Measurements from ENCODE around the gene ELL2. TPM values are rescaled to one million over a fixed set of nuclear protein-coding genes. Genes with fewer than 3 reads are reported as not detected.

Gene ELL2
- total and polyA plus RNA-seq, 9 of the 15 experiments (the other 6 are each of a cell fraction or from before 2014, with no cell fraction given) = 4.3 to 18.3 (median 14.5) TPM

DNA sequence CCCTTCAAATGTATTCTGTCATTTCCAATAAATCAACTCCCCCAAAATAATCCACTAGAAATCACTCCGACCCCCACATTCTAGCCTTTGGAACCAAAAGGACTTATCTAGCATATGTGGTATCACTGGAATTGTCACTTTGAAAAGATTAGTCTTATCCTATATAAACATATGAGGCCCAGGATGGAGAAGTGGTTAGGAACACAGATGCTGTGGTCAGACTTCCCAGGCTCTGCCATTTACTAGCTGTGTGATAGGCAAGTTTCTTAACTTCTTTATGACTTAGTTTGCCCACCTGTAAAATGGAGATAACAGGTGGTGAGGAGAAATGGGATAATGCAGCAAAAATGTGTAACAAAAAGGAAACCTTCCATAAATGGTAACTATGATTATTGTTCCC is 77.1 kb downstream of the ELL2 start (continued):
- TF ChIP-seq TBP (optimal IDR thresholded peaks at IDR 0.05; ENCODE audit: low read depth, low read length) (no peak), KAT7 (CRISPR knock-in tag; IDR thresholded peaks at IDR 0.05; ENCODE audit: borderline replicate concordance) (no peak), CCAR2 (IDR thresholded peaks at IDR 0.05; ENCODE audit: low read depth, low read length) (no peak), HMGN3 (IDR thresholded peaks at IDR 0.05; ENCODE audit: borderline replicate concordance, extremely low read depth, insufficient read length, low read depth, low read length) (no peak), SMARCE1 (IDR thresholded peaks at IDR 0.05) (peak; percentile 87; the same call in 1 of the 2 replicates), DIDO1 (tag; IDR thresholded peaks at IDR 0.05; ENCODE audit: low read depth) (no peak), ZNF436 (CRISPR knock-in tag; IDR thresholded peaks at IDR 0.05) (no peak)
- TF ChIP-seq, protein P1, sequence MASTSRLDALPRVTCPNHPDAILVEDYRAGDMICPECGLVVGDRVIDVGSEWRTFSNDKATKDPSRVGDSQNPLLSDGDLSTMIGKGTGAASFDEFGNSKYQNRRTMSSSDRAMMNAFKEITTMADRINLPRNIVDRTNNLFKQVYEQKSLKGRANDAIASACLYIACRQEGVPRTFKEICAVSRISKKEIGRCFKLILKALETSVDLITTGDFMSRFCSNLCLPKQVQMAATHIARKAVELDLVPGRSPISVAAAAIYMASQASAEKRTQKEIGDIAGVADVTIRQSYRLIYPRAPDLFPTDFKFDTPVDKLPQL (IDR thresholded peaks at IDR 0.05; ENCODE audit: extremely low read depth, insufficient read length) = no peak
- TF ChIP-seq, protein P2, sequence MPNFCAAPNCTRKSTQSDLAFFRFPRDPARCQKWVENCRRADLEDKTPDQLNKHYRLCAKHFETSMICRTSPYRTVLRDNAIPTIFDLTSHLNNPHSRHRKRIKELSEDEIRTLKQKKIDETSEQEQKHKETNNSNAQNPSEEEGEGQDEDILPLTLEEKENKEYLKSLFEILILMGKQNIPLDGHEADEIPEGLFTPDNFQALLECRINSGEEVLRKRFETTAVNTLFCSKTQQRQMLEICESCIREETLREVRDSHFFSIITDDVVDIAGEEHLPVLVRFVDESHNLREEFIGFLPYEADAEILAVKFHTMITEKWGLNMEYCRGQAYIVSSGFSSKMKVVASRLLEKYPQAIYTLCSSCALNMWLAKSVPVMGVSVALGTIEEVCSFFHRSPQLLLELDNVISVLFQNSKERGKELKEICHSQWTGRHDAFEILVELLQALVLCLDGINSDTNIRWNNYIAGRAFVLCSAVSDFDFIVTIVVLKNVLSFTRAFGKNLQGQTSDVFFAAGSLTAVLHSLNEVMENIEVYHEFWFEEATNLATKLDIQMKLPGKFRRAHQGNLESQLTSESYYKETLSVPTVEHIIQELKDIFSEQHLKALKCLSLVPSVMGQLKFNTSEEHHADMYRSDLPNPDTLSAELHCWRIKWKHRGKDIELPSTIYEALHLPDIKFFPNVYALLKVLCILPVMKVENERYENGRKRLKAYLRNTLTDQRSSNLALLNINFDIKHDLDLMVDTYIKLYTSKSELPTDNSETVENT (CRISPR knock-in tag; IDR thresholded peaks at IDR 0.05) = no peak
- TF ChIP-seq, protein P3, sequence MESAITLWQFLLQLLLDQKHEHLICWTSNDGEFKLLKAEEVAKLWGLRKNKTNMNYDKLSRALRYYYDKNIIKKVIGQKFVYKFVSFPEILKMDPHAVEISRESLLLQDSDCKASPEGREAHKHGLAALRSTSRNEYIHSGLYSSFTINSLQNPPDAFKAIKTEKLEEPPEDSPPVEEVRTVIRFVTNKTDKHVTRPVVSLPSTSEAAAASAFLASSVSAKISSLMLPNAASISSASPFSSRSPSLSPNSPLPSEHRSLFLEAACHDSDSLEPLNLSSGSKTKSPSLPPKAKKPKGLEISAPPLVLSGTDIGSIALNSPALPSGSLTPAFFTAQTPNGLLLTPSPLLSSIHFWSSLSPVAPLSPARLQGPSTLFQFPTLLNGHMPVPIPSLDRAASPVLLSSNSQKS (CRISPR knock-in tag; IDR thresholded peaks at IDR 0.05) = no peak
- TF ChIP-seq, protein P4, sequence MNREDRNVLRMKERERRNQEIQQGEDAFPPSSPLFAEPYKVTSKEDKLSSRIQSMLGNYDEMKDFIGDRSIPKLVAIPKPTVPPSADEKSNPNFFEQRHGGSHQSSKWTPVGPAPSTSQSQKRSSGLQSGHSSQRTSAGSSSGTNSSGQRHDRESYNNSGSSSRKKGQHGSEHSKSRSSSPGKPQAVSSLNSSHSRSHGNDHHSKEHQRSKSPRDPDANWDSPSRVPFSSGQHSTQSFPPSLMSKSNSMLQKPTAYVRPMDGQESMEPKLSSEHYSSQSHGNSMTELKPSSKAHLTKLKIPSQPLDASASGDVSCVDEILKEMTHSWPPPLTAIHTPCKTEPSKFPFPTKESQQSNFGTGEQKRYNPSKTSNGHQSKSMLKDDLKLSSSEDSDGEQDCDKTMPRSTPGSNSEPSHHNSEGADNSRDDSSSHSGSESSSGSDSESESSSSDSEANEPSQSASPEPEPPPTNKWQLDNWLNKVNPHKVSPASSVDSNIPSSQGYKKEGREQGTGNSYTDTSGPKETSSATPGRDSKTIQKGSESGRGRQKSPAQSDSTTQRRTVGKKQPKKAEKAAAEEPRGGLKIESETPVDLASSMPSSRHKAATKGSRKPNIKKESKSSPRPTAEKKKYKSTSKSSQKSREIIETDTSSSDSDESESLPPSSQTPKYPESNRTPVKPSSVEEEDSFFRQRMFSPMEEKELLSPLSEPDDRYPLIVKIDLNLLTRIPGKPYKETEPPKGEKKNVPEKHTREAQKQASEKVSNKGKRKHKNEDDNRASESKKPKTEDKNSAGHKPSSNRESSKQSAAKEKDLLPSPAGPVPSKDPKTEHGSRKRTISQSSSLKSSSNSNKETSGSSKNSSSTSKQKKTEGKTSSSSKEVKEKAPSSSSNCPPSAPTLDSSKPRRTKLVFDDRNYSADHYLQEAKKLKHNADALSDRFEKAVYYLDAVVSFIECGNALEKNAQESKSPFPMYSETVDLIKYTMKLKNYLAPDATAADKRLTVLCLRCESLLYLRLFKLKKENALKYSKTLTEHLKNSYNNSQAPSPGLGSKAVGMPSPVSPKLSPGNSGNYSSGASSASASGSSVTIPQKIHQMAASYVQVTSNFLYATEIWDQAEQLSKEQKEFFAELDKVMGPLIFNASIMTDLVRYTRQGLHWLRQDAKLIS (CRISPR knock-in tag; IDR thresholded peaks at IDR 0.05) = no peak
- TF ChIP-seq, protein P5, sequence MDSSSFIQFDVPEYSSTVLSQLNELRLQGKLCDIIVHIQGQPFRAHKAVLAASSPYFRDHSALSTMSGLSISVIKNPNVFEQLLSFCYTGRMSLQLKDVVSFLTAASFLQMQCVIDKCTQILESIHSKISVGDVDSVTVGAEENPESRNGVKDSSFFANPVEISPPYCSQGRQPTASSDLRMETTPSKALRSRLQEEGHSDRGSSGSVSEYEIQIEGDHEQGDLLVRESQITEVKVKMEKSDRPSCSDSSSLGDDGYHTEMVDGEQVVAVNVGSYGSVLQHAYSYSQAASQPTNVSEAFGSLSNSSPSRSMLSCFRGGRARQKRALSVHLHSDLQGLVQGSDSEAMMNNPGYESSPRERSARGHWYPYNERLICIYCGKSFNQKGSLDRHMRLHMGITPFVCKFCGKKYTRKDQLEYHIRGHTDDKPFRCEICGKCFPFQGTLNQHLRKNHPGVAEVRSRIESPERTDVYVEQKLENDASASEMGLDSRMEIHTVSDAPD (CRISPR knock-in tag; IDR thresholded peaks at IDR 0.05) = no peak

All from K562 (cell line).